ENCODE results near the gene PRKCH. TPM values are rescaled to one million over a fixed set of nuclear protein-coding genes. Genes with fewer than 3 reads are reported as not detected.

The PRKCH gene
- total RNA-seq, 1 experiment from 2014 or later: 2.7 TPM

DNA sequence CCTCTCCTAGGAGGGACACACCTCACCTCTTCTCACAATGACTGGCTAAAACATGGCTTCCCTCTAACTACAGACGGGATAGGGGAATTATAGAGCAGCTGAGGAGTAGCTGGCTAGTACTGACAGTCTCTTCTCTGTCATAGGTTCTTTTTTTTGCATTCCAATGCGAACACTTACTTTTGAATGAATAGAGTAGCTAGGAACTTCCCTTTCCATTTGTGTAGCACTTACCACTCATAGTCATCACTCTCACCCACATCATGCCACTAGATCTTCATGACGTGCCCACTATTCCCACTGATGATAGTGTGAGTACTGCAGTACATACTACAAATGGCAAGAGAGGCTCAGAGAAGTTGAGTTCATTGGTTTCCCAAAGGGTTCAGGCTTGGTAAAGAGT, 230.0 kb downstream of the PRKCH start:
- CTCF ChIA-PET: no interaction called here
- ATAC-seq (no peak), DNase-seq (ENCODE audit: low read depth, low spot score) (no peak)
- Histone ChIP-seq H3K27me3 (ENCODE audit: control insufficient read depth, insufficient read depth, low read length) (no peaks in the 10 kb centered on the region), H3K27ac (ENCODE audit: low read length) (no peak overlapping the region), H3K4me1 (ENCODE audit: control insufficient read depth, insufficient read depth, low read length) (no peaks in the 10 kb centered on the region), H3K9me3 (ENCODE audit: control insufficient read depth, insufficient read depth, low read depth, low read length) (no peaks in the 10 kb centered on the region), H3K4me3 (ENCODE audit: low read depth in 2 of 2, low read length in 2 of 2) (no peak overlapping the region), H3K36me3 (ENCODE audit: control insufficient read depth, insufficient read depth, low read length) (no peaks in the 10 kb centered on the region)
- no TSS peak for BruUV-seq (replicated peaks)
- in situ Hi-C loops (cut with HindIII; ENCODE audit: low pct_unique_long_range_greater_than_20kb, low sequenced_read_pairs): no loop called here
- intact Hi-C loops (cut with micrococcal nuclease; ENCODE audit: unreplicated experiment): no loop called here
- POLR2A ChIA-PET: no interaction called here
- TF ChIP-seq TCF7L2 (IDR thresholded peaks at IDR 0.05; ENCODE audit: low read depth, low read length): no peak
- TF ChIP-seq, protein P1, sequence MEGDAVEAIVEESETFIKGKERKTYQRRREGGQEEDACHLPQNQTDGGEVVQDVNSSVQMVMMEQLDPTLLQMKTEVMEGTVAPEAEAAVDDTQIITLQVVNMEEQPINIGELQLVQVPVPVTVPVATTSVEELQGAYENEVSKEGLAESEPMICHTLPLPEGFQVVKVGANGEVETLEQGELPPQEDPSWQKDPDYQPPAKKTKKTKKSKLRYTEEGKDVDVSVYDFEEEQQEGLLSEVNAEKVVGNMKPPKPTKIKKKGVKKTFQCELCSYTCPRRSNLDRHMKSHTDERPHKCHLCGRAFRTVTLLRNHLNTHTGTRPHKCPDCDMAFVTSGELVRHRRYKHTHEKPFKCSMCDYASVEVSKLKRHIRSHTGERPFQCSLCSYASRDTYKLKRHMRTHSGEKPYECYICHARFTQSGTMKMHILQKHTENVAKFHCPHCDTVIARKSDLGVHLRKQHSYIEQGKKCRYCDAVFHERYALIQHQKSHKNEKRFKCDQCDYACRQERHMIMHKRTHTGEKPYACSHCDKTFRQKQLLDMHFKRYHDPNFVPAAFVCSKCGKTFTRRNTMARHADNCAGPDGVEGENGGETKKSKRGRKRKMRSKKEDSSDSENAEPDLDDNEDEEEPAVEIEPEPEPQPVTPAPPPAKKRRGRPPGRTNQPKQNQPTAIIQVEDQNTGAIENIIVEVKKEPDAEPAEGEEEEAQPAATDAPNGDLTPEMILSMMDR (IDR thresholded peaks at IDR 0.05): no peak
- TF ChIP-seq, protein P2, sequence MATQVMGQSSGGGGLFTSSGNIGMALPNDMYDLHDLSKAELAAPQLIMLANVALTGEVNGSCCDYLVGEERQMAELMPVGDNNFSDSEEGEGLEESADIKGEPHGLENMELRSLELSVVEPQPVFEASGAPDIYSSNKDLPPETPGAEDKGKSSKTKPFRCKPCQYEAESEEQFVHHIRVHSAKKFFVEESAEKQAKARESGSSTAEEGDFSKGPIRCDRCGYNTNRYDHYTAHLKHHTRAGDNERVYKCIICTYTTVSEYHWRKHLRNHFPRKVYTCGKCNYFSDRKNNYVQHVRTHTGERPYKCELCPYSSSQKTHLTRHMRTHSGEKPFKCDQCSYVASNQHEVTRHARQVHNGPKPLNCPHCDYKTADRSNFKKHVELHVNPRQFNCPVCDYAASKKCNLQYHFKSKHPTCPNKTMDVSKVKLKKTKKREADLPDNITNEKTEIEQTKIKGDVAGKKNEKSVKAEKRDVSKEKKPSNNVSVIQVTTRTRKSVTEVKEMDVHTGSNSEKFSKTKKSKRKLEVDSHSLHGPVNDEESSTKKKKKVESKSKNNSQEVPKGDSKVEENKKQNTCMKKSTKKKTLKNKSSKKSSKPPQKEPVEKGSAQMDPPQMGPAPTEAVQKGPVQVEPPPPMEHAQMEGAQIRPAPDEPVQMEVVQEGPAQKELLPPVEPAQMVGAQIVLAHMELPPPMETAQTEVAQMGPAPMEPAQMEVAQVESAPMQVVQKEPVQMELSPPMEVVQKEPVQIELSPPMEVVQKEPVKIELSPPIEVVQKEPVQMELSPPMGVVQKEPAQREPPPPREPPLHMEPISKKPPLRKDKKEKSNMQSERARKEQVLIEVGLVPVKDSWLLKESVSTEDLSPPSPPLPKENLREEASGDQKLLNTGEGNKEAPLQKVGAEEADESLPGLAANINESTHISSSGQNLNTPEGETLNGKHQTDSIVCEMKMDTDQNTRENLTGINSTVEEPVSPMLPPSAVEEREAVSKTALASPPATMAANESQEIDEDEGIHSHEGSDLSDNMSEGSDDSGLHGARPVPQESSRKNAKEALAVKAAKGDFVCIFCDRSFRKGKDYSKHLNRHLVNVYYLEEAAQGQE (IDR thresholded peaks at IDR 0.05; ENCODE audit: insufficient read depth in 1 of 2, low read depth in 2 of 2, low read length in 1 of 2): no peak
- no peak for TF ChIP-seq SIN3A (IDR thresholded peaks at IDR 0.05; ENCODE audit: borderline replicate concordance, insufficient read depth, low read depth, low read length)
- no peak for TF ChIP-seq POLR2AphosphoS5 (IDR thresholded peaks at IDR 0.05; ENCODE audit: low read depth, low read length)

DNA sequence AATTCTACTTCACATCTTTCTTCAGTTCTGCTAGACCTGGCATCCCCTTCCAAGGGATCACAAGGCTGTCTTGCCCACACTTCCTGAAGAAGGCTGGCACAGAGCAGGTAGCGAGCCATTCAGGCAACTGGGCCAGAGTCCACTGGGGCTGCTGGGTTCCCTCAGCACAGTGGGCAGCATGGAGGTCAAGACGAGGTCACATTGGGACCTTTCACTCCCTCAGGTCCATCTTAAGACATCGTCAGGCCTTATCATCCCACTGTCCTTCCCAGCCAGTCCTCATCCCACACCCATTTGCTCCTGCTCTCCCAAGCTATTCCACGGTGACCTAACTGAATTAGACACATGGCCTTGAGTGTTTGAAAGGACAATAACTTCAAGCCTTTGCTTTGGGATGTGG, 230.9 kb downstream of the PRKCH start:
- Histone ChIP-seq H3K9me3 (ENCODE audit: control insufficient read depth, insufficient read depth, low read depth, low read length) (no peaks in the 10 kb centered on the region), H3K4me1 (ENCODE audit: control insufficient read depth, insufficient read depth, low read length) (no peaks in the 10 kb centered on the region), H3K4me3 (ENCODE audit: low read depth in 2 of 2, low read length in 2 of 2) (no peak overlapping the region), H3K27me3 (ENCODE audit: control insufficient read depth, insufficient read depth, low read length) (no peaks in the 10 kb centered on the region), H3K36me3 (ENCODE audit: control insufficient read depth, insufficient read depth, low read length) (no peaks in the 10 kb centered on the region), H3K27ac (ENCODE audit: low read length) (no peak overlapping the region)
- POLR2A ChIA-PET: no interaction called here
- no peak for DNase-seq (ENCODE audit: low read depth, low spot score)
- ATAC-seq: no peak
- TF ChIP-seq SIN3A (IDR thresholded peaks at IDR 0.05; ENCODE audit: borderline replicate concordance, insufficient read depth, low read depth, low read length): no peak
- TF ChIP-seq, protein P2 (IDR thresholded peaks at IDR 0.05; ENCODE audit: insufficient read depth in 1 of 2, low read depth in 2 of 2, low read length in 1 of 2): no peak
- no peak for TF ChIP-seq TCF7L2 (IDR thresholded peaks at IDR 0.05; ENCODE audit: low read depth, low read length)
- TF ChIP-seq, protein P1 (IDR thresholded peaks at IDR 0.05): no peak
- no peak for TF ChIP-seq POLR2AphosphoS5 (IDR thresholded peaks at IDR 0.05; ENCODE audit: low read depth, low read length)
- intact Hi-C loops (cut with micrococcal nuclease; ENCODE audit: unreplicated experiment) (no loop called here), in situ Hi-C loops (cut with HindIII; ENCODE audit: low pct_unique_long_range_greater_than_20kb, low sequenced_read_pairs) (no loop called here)
- CTCF ChIA-PET: no interaction called here
- no TSS peak for BruUV-seq (replicated peaks)

Measured in Panc1 (cell line).